ENCODE results near the gene NOXA1.

- TF ChIP-seq CTCF (IDR thresholded peaks at IDR 0.05; ENCODE audit: insufficient read depth, low read depth, low read length) (no peak), EZH2 (IDR thresholded peaks at IDR 0.05; ENCODE audit: insufficient read depth, low read length) (no peak)
These were observed 1.2 kb upstream of the NOXA1 start for GRCh38 chr9:137421838-137422603.
